Activated naive CD8-positive, alpha-beta T cell treated with anti-CD3 and anti-CD28 coated beads for 36 hours (primary cell): Measurements from ENCODE around the gene KMT5C. TPM values are rescaled to one million over a fixed set of nuclear protein-coding genes. Genes with fewer than 3 reads are reported as not detected.

Source experiments
- DNase-seq: peaks from one replicate; pipeline ENCODE4 v3.0.0; 2021
- H3K27ac Mint-ChIP-seq: one replicate; pipeline ENCODE4 v1.8.0; 2022; ENCODE audit warnings: mild to moderate bottlenecking, moderate library complexity, mixed read lengths
- H3K27me3 Mint-ChIP-seq: one replicate; pipeline ENCODE4 v1.8.0; 2022; ENCODE audit warnings: mild to moderate bottlenecking, mixed read lengths
- H3K36me3 Mint-ChIP-seq: one replicate; pipeline ENCODE4 v1.8.0; 2021; ENCODE audit warnings: mild to moderate bottlenecking, mixed read lengths
- H3K4me1 Mint-ChIP-seq: one replicate; pipeline ENCODE4 v1.8.0; 2021; ENCODE audit warnings: mixed read lengths
- H3K4me3 Mint-ChIP-seq: one replicate; pipeline ENCODE4 v1.8.0; 2022; ENCODE audit warnings: mild to moderate bottlenecking, moderate library complexity, mixed read lengths
- H3K9me3 Mint-ChIP-seq: one replicate; pipeline ENCODE4 v1.8.0; 2022; ENCODE audit warnings: mixed read lengths
- total RNA-seq, 2 experiments: library from RNA; stranded (reverse); gene quantifications; one replicate each; pipeline ENCODE4 v1.2.3, GENCODE V29; 2021

KMT5C gene
- total RNA-seq, 2 experiments from 2014 or later = 14.9 to 15.4 TPM

DNA sequence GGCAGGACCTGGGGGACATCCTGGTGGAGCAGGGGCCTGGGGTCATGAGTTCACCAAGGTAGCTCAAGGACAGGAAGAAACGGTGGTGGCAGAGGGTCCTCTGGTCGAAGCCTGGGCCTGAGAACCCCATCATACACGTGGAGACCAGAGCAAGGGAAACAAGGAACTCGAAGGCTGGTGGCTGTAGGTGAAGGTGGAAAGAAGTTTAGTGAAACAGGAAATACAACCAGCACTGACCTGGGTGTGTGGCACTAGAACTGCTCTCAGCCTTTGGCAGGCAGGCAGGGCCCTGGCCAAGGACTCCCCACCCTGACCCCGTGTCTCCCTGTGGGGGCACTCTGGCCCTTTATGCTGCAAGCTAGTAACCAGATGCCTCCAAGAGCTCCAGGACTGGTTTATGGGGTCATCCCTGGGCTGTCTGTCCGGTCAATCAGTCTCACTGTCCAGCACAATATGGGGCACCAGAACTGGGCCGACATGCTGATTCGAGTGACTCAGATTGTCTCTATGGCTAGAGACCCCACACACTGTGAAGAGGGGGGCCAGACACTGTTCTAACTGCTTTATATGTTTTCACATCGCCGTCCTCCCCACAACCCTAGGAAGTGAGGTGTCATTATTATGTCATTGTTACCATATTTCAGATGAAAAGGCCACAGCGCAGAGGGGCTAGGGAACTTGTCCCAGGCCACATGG, 11.1 kb downstream of the KMT5C start:
- peaks cover 13% of the 10 kb centered on the region for H3K4me1 Mint-ChIP-seq
- H3K9me3 Mint-ChIP-seq = no peaks in the 10 kb centered on the region
- H3K36me3 Mint-ChIP-seq = no peaks in the 10 kb centered on the region
- peaks cover 45% of the 10 kb centered on the region for H3K27me3 Mint-ChIP-seq
- no peak overlapping the region for H3K27ac Mint-ChIP-seq
- no peak for DNase-seq
- H3K4me3 Mint-ChIP-seq = no peak overlapping the region

DNA sequence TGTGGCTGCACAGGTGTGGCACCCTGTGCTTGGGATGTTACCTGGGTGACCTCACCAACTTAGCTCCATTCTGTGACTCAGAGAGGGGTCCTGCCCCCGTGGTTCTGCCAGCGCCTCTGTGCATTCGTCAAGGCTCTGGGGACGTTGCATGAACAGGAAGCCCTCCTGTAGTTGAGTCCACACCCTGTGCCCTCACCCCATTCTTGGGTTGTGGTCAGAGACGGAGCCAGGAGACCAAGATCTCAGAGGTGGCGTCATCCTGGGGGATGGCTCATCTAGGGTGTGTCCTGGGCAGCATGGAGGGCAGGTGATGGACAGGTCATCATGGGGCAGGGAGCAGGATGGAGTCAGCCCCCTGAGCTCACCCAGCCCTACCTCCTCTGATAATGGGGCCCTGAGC, 12.4 kb downstream of the KMT5C start:
- Mint-ChIP-seq H3K4me1 (peaks cover 13% of the 10 kb centered on the region), H3K4me3 (no peak overlapping the region), H3K27me3 (peaks cover 57% of the 10 kb centered on the region), H3K36me3 (no peaks in the 10 kb centered on the region), H3K9me3 (no peaks in the 10 kb centered on the region), H3K27ac (no peak overlapping the region)
- DNase-seq = no peak

DNA sequence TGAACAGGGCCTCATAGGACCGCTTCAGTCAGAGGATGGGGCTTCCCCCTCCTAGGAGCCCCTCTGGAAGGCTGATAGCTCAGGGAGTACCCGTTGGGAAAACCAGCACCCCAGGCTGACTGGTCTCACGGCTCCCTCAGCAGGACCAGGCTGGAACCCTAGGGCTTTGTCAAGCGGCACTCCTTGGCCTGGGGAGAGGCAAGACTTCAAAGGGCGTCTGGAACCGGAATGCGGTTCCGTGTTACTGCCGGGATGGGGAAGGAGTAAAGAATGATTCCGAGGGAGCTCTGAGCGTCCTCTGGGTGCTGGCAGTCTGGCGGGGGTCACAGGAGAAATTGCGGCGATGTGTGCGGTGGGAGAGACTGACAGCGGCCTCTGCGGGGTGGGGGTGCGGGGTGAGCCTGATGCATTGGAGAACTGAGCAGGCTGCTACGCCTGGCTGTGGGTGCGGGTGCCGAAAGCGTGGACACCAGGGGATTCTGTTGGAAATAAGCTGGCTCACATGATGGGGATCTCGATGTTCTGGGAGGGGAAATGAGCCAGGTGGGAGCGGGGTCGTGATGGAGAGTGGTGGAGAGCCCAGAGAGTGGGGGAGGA, 13.0 kb downstream of the KMT5C start:
- H3K4me3 Mint-ChIP-seq = peak overlapping the region; percentile 70
- no peak for DNase-seq
- H3K36me3 Mint-ChIP-seq = no peaks in the 10 kb centered on the region
- H3K27ac Mint-ChIP-seq = no peak overlapping the region
- H3K9me3 Mint-ChIP-seq = no peaks in the 10 kb centered on the region
- H3K27me3 Mint-ChIP-seq = peaks cover 62% of the 10 kb centered on the region
- peaks cover 13% of the 10 kb centered on the region for H3K4me1 Mint-ChIP-seq

DNA sequence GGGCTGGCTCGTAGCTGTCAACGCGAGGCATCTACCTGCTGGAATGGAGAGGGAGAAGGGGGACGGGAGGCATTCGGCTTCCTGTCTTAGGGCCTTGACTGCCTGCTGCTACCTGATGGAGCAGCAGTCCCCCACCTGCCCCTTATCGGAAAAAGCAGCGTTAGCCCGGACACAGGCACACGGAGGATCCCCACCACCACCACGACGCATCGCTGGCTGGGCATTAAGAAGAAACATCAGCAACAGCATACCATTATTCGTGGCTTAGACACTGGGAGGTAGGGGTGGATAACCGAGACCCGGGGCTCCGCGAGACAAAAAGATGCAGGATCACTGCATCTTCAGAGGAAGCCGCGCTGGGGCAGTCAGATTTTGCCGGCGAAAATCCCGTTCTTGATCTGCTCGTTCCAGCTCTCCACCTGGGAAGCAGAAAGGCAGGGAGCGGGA, 13.7 kb downstream of the KMT5C start:
- Mint-ChIP-seq H3K27ac (no peak overlapping the region), H3K36me3 (no peaks in the 10 kb centered on the region), H3K4me3 (peak overlapping the region; percentile 70), H3K9me3 (no peaks in the 10 kb centered on the region), H3K4me1 (peaks cover 13% of the 10 kb centered on the region), H3K27me3 (peaks cover 62% of the 10 kb centered on the region)
- no peak for DNase-seq

DNA sequence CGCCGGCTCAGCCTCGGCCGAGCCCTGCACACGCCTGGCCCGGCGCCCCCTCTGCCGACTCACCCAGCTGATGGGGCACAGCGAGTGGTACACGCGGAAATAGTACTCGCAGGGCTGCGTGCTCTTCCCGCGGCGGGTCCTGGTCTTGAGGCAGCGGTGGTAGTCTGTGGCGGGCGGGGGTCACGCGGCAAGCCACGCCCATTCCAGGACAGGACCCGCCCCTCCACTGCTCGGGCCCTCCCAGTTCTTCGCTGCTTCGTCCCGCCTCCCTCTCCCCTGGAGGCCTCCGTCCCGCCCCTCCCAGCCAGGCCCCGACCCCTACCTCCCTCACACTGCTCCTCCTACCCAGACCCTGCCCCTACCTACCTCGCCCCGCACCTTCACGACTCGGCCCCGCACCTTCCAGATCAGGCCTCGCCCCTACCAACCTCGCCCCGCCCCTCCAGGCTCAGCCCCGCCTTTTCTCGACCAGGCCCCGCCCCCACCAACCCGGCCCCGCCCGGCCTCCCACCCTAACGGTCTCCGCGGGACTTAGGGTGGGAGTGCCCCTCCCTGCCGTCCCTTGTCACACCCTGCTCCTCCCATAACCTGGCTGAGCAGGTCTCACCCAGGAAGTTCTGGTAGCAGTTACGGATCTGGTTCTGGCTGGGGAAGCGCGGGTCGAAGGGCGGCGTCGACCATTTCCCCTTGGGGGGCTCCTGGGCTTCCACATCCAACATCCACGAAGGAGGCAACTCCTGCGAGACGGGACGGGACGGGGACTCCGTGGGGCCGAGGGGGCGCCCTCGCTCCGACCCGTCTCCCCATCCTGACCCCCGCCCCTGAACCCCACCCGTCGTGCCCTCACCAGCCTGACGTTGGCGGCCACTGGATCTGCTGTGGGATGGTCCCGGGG, 14.4 kb downstream of the KMT5C start:
- H3K4me1 Mint-ChIP-seq = peaks cover 13% of the 10 kb centered on the region
- peaks cover 62% of the 10 kb centered on the region for H3K27me3 Mint-ChIP-seq
- H3K36me3 Mint-ChIP-seq = no peaks in the 10 kb centered on the region
- DNase-seq = peak; percentile 64
- no peak overlapping the region for H3K27ac Mint-ChIP-seq
- no peaks in the 10 kb centered on the region for H3K9me3 Mint-ChIP-seq
- H3K4me3 Mint-ChIP-seq = peak overlapping the region; percentile 70

DNA sequence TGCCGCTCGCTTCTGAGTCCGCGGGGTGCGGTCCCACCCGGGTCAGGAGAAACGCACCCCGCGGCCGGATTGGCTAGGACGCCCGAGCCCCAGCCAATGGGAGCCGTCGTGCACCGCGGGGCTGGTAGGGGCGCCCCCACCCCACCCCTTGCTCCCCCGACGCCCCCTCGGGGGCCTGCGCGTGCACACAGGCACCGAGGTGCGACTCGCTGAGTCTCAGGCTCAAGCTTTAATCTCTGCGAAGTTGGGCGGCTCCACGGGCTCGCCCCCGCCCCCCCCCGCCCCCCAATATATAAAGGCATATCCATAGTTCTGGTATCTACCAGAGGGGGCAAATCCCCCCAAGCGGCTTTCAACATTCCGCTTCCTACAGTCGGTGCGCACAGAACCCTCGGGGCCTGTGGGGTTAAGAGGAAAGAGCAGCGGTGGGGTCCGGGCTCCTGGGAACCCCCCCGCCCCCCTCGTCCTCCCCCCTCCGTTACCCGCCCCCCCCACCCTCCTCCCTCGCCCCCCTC, 15.1 kb downstream of the KMT5C start, which contains the start of gene COX6B2:
COX6B2 (minus strand) TSS at position 22 of the 515 bp plus-strand sequence. CDS start 198 bp downstream, outside the sequence.
- H3K9me3 Mint-ChIP-seq = no peaks in the 10 kb centered on the region
- peak within 1 kb of the TSS; percentile 70 for H3K4me3 Mint-ChIP-seq
- H3K27ac Mint-ChIP-seq = no peak within 1 kb of the TSS
- DNase-seq = no peak
- no peaks in the 10 kb centered on the region for H3K36me3 Mint-ChIP-seq
- H3K4me1 Mint-ChIP-seq = peaks cover 13% of the 10 kb centered on the region
- H3K27me3 Mint-ChIP-seq = peaks cover 62% of the 10 kb centered on the region

DNA sequence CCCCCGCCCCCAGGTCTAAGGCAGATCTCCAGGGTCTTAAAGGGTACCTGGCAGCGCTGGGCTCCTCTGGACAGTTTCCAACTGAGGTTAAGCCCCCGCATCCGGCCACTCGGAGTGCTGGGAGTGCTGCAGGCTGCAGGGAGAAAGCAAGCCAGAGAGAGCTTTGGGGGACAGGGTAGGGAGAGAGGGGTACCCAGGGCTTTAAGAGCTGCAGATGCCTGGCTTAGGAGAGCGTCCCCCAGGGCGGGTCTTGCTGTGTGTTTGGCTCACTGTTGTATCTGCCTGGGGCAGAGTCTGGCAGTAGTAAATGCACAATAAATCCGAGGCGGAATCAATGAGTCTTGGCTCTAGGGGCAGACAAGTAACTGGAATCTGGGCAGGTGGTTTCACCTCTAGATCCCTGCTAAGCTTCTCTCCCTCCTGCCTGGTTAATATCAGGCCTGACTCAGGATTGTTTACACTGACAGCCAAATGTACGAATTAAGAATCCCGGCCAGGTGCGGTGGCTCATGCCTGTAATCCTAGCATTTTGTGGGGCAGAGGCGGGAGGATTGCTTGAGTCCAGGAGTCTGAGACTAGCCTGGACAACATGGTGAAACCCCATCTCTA, 15.6 kb downstream of the KMT5C start:
- Mint-ChIP-seq H3K4me3 (no peak overlapping the region), H3K9me3 (no peaks in the 10 kb centered on the region), H3K27me3 (peaks cover 62% of the 10 kb centered on the region), H3K36me3 (no peaks in the 10 kb centered on the region), H3K4me1 (peaks cover 13% of the 10 kb centered on the region), H3K27ac (no peak overlapping the region)
- no peak for DNase-seq

DNA sequence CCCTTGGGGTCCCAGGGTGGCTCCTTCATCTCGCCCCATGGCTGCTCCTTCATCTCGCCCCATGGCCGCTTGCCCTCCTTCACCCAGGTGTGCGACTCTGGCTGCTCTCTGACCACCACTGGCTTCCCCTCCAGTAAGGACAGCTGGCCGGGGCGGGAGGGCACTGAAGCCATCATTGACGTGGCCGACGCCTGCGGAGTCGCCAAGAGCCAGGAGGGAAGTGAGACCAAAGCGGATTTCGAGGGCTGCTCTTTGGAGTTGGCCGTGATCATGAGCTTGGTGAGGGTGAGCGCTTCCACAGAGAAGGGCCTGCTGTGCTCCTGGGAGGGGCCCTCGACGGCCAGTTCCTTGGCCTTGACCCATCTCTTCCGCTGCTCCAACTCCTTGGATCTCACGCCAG, 18.8 kb downstream of the KMT5C start:
- peaks cover 35% of the 10 kb centered on the region for H3K27me3 Mint-ChIP-seq
- no peak for DNase-seq
- no peak overlapping the region for H3K4me3 Mint-ChIP-seq
- H3K4me1 Mint-ChIP-seq = peaks cover 2% of the 10 kb centered on the region
- H3K9me3 Mint-ChIP-seq = no peaks in the 10 kb centered on the region
- H3K27ac Mint-ChIP-seq = no peak overlapping the region
- H3K36me3 Mint-ChIP-seq = no peaks in the 10 kb centered on the region

DNA sequence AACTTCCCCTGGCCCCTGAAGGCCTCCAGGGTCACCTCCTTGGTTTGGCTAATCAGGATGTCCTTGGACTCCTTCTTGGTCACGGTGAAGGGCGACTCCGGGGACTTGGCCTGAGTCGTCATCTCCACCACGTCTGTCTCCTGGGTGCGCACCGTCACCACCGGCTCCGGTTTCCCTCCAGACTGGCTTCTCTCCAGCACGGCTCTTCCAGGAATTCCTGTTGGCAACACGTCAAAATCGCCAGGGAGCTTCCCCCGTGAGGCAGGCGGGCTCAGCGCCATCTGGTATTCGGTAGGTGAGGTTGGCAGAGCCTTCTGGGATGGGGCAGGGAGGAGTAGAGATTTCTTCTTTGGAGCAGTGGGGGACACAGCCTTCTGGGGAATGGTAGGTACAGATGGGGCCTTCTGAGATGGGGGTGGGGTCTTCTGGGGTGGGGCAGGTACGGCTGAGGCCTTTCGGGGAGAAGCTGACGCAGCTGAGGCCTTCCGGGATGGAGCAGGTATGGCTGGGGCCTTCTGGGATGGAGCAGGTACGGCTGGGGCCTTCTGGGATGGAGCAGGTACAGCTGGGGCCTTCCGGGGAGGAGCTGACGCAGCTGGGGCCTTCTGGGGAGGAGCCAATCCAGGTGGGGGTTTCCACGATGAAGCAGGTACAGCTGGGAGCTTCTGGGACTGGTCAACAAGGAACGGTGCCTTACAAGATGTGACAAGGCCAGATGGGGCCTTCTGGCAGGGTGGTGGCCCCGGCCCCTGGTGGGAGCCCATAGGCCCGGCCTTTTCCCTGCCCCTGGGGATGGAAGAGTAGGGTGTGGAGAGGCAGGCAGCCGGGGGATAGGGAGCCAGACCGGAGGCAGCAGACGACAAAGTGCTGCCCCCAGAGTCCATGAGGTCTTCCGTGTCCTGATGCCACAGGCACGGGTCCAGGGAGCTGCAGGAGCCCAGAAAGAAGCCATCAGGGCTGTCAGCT, 19.6 kb downstream of the KMT5C start:
- Mint-ChIP-seq H3K27me3 (peaks cover 28% of the 10 kb centered on the region), H3K36me3 (no peaks in the 10 kb centered on the region), H3K4me3 (no peak overlapping the region), H3K9me3 (no peaks in the 10 kb centered on the region), H3K4me1 (no peaks in the 10 kb centered on the region), H3K27ac (no peak overlapping the region)
- no peak for DNase-seq

DNA sequence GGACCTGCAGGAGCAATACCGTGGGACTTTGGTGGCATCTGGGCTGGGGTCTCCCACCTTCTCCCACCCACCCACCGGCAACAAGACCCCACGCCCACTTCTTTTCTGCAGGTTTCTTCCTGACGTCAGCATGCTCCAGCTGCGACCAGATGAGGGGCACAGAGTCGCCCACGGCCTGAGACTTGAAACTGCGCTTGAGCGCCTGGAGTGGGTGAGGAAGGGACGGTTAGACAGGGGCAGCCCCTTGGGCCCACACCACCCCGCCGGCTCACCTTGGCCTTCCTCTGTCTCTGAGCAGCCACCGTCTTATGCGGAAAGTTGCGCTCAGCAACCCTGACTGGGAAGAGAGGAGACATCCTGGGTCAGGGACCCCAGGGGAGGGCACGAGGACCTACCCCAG, 21.2 kb downstream of the KMT5C start:
- Mint-ChIP-seq H3K4me1 (no peaks in the 10 kb centered on the region), H3K4me3 (no peak overlapping the region), H3K27me3 (peaks cover 15% of the 10 kb centered on the region), H3K36me3 (no peaks in the 10 kb centered on the region), H3K9me3 (no peaks in the 10 kb centered on the region), H3K27ac (no peak overlapping the region)
- no peak for DNase-seq

DNA sequence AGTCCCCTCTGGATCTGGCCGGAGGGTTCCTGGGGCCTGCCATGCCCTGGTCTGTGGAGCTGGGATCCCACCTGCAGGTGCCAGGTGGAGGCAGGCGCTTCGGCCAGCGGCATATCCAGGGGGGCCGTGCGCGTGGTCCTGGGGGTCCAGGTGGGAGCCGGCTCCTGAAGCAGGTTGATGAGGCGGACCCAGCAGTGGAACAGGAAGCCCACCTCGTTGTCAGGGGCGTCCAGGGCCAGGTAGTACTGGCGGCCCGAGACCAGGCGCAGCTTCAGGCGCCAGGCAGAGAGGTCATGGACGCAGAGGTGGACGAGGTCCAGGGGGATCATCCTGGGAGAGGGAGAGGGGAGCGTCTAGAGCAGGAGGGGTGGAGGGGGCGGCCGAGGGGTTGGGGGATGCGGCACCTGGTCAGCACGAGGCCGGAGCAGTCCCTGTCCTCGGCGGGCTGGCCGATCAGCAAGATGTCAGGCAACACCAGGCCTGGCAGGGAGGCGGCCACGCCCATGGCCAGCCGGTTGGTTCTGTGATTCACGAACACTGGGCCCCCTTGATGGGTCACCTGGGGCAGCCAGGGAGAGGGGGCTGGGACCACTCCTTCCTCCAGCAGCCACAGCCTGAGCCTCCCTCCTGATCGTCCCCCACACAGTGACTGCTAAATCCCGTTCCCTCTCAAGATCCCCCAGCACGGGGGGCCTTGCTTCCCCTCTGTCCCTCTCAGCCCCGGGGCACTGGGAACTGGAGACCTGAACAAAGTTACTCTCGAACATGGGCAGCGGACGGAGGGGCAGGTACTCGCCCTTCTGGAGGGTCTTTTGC, 22.7 kb downstream of the KMT5C start:
- H3K36me3 Mint-ChIP-seq = no peaks in the 10 kb centered on the region
- DNase-seq = no peak
- H3K27me3 Mint-ChIP-seq = peaks cover 7% of the 10 kb centered on the region
- H3K27ac Mint-ChIP-seq = no peak overlapping the region
- H3K9me3 Mint-ChIP-seq = no peaks in the 10 kb centered on the region
- H3K4me1 Mint-ChIP-seq = no peaks in the 10 kb centered on the region
- no peak overlapping the region for H3K4me3 Mint-ChIP-seq

DNA sequence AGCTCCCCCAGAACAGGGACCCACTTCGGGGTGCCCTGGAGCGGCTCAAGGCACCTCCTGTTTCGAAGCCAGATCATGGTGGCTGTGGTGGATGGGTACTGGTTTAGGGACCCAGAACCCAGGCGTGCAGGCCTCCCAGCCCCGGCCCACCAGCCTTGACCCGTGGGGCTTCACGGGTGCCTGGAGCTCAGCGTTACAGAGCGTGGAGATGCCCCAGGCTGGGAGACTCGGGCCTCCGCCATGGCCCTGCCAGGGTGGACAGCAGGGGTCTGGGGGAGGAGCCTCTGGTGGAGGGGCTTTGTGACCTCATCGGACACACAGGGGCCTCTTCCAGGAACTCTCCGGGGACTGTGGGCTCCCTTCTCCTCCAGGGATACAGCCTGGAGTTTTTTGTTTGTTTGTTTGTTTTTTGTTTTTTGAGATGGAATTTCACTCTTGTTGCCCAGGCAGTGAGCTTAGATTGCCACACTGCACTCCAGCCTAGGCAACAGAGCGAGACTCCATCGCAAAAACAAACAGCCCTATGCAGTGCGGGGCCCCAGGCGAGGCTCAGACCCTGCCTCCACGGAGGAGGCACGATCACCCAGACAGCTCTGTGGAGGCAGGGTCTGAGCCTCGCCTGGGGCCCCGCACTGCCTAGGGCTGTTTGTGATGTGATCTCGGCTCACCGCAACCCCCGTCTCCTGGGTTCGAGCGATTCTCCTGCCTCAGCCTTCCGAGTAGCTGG, 23.5 kb downstream of the KMT5C start, which contains the start of gene GARIN5B:
GARIN5B (minus strand) TSS at position 271 of the 727 bp plus-strand sequence; CDS start at position 77, 194 bp downstream.
- Mint-ChIP-seq H3K4me3 (no peak within 1 kb of the TSS), H3K27ac (no peak within 1 kb of the TSS), H3K36me3 (no peaks in the 10 kb centered on the region), H3K27me3 (peaks cover 12% of the 10 kb centered on the region), H3K4me1 (no peaks in the 10 kb centered on the region), H3K9me3 (no peaks in the 10 kb centered on the region)
- no peak for DNase-seq
